HL-60/S4 (cell line): Measurements from ENCODE around the gene NAP1L4.

Experiments
- in situ Hi-C: fragments of 300-500 bp; cut with MboI; formaldehyde crosslinking; loops from 2 replicates; pipeline ENCODE4 v1.14.3; 2022; ENCODE audit warnings: low sequenced_read_pairs

The NAP1L4 gene

GRCh38 chr11:2926611-2927051, 65.5 kb downstream of the NAP1L4 start:
- in situ Hi-C loops = no loop called here

- in situ Hi-C loops = no loop called here
Measured at GRCh38 chr11:2924821-2925675, 67.1 kb downstream of the NAP1L4 start.

- in situ Hi-C loops = no loop called here
Measured at GRCh38 chr11:2924381-2924780, 67.7 kb downstream of the NAP1L4 start.

GRCh38 chr11:2923446-2924375, 68.4 kb downstream of the NAP1L4 start:
- in situ Hi-C loops = no loop called here

- in situ Hi-C loops = no loop called here
Measured at GRCh38 chr11:2922655-2923054, 69.5 kb downstream of the NAP1L4 start.

- in situ Hi-C loops = no loop called here
Measured at GRCh38 chr11:2921742-2922493, 70.2 kb downstream of the NAP1L4 start.

- in situ Hi-C loops = no loop called here
Measured at GRCh38 chr11:2921261-2921660, 70.9 kb downstream of the NAP1L4 start.

GRCh38 chr11:2920343-2920742, 71.8 kb downstream of the NAP1L4 start:
- in situ Hi-C loops = no loop called here

GRCh38 chr11:2919837-2920236, 72.3 kb downstream of the NAP1L4 start:
- in situ Hi-C loops = no loop called here

- in situ Hi-C loops = no loop called here
Measured at GRCh38 chr11:2919188-2919587, 72.9 kb downstream of the NAP1L4 start.

GRCh38 chr11:2917842-2918490, 74.2 kb downstream of the NAP1L4 start:
- in situ Hi-C loops = no loop called here

- in situ Hi-C loops = no loop called here
Measured at GRCh38 chr11:2916892-2917645, 75.1 kb downstream of the NAP1L4 start.

- in situ Hi-C loops = no loop called here
Measured at GRCh38 chr11:2916114-2916891, 75.8 kb downstream of the NAP1L4 start.

- in situ Hi-C loops = no loop called here
Measured at GRCh38 chr11:2915473-2915872, 76.7 kb downstream of the NAP1L4 start.

GRCh38 chr11:2914455-2915195, 77.5 kb downstream of the NAP1L4 start:
- in situ Hi-C loops = no loop called here

- in situ Hi-C loops = no loop called here
Measured at GRCh38 chr11:2913776-2914175, 78.4 kb downstream of the NAP1L4 start.

- in situ Hi-C loops = no loop called here
Measured at GRCh38 chr11:2913019-2913431, 79.1 kb downstream of the NAP1L4 start.

GRCh38 chr11:2912498-2912897, 79.6 kb downstream of the NAP1L4 start:
- in situ Hi-C loops = no loop called here
